Skeletal muscle tissue (tissue), 4 donors: Measurements from ENCODE around the gene PRDM16. TPM values are rescaled to one million over a fixed set of nuclear protein-coding genes. Genes with fewer than 3 reads are reported as not detected.

Experiments used
- H3K27ac ChIP-seq: one replicate; pipeline ENCODE4 v1.7.0; 2013; ENCODE audit warnings: mild to moderate bottlenecking, low read depth, low read length, inconsistent platforms
- H3K27me3 ChIP-seq, 3 donors: one replicate each; pipeline ENCODE4 v1.7.0; 2013; ENCODE audit warnings: low read length in 3 of 3; ENCODE audit not compliant: control insufficient read depth in 3 of 3, insufficient read depth in 3 of 3
- H3K36me3 ChIP-seq, 3 donors: one replicate each; pipeline ENCODE4 v1.7.0; 2013; ENCODE audit warnings: low read length in 3 of 3; ENCODE audit not compliant: control insufficient read depth in 3 of 3, insufficient read depth in 3 of 3
- H3K4me1 ChIP-seq, 3 donors: one replicate each; pipeline ENCODE4 v1.7.0; 2013; ENCODE audit warnings: low read length in 3 of 3, mild to moderate bottlenecking in 3 of 3; ENCODE audit not compliant: control insufficient read depth in 3 of 3, insufficient read depth in 3 of 3
- H3K4me3 ChIP-seq, 3 donors: one replicate each; pipeline ENCODE4 v1.7.0; 2013; ENCODE audit warnings: low read length in 3 of 3
- H3K9ac ChIP-seq, 3 donors: one replicate each; pipeline ENCODE4 v1.7.0; 2013; ENCODE audit warnings: low read length in 3 of 3, mild to moderate bottlenecking in 3 of 3, moderate library complexity in 2 of 3, low read depth in 1 of 3
- H3K9me3 ChIP-seq, 3 donors: one replicate each; pipeline ENCODE4 v1.7.0; 2013; ENCODE audit warnings: low read length in 3 of 3; ENCODE audit not compliant: control insufficient read depth in 3 of 3
- total RNA-seq: library from RNA; depleted of rRNA; stranded (reverse); fragments of >200 nt; gene quantifications from one replicate; pipeline ENCODE4 v1.2.3, GENCODE V29; 2014
- donor health status: Osteomylitis.

Gene PRDM16
- total RNA-seq, 1 donor from 2014 or later: 4.7 TPM

GRCh38 chr1:3142236-3142635 lies 73.2 kb downstream of the PRDM16 start:
- Histone ChIP-seq H3K27me3 (peaks cover 63 to 75% (median 68%) of the 10 kb centered on the region in 3 donors), H3K27ac (no peak overlapping the region), H3K4me1 (peaks cover 0 to 4% (median 0%) of the 10 kb centered on the region in 3 donors), H3K4me3 (no peak overlapping the region), H3K36me3 (no peaks in the 10 kb centered on the region), H3K9ac (no peak overlapping the region), H3K9me3 (no peaks in the 10 kb centered on the region)

GRCh38 chr1:3142751-3143150 lies 73.7 kb downstream of the PRDM16 start:
- peaks cover 59 to 70% (median 63%) of the 10 kb centered on the region in 3 donors for H3K27me3 ChIP-seq

GRCh38 chr1:3145532-3146325 lies 76.7 kb downstream of the PRDM16 start:
- peaks cover 37 to 59% (median 39%) of the 10 kb centered on the region in 3 donors for H3K27me3 ChIP-seq

More at GRCh38 chr1:3142751-3143150, 73.7 kb downstream of the PRDM16 start:
- Histone ChIP-seq H3K9me3 (no peaks in the 10 kb centered on the region), H3K4me1 (peaks cover 0 to 4% (median 0%) of the 10 kb centered on the region in 3 donors), H3K36me3 (no peaks in the 10 kb centered on the region), H3K4me3 (no peak overlapping the region), H3K27ac (no peak overlapping the region), H3K9ac (no peak overlapping the region)

GRCh38 chr1:3146458-3146857 lies 77.5 kb downstream of the PRDM16 start:
- no peaks in the 10 kb centered on the region for H3K9me3 ChIP-seq
- H3K4me3 ChIP-seq: no peak overlapping the region
- peaks cover 0 to 4% (median 0%) of the 10 kb centered on the region in 3 donors for H3K4me1 ChIP-seq
- H3K27me3 ChIP-seq: peaks cover 31 to 53% (median 38%) of the 10 kb centered on the region in 3 donors
- H3K9ac ChIP-seq: no peak overlapping the region
- no peak overlapping the region for H3K27ac ChIP-seq
- H3K36me3 ChIP-seq: no peaks in the 10 kb centered on the region

More at GRCh38 chr1:3145532-3146325, 76.7 kb downstream of the PRDM16 start:
- no peak overlapping the region for H3K27ac ChIP-seq
- H3K4me3 ChIP-seq: no peak overlapping the region
- no peaks in the 10 kb centered on the region for H3K9me3 ChIP-seq
- H3K4me1 ChIP-seq: peaks cover 0 to 4% (median 0%) of the 10 kb centered on the region in 3 donors
- H3K36me3 ChIP-seq: no peaks in the 10 kb centered on the region
- no peak overlapping the region for H3K9ac ChIP-seq

GRCh38 chr1:3146907-3147306 lies 77.9 kb downstream of the PRDM16 start:
- Histone ChIP-seq H3K9ac (no peak overlapping the region), H3K27me3 (peaks cover 26 to 48% (median 36%) of the 10 kb centered on the region in 3 donors), H3K4me1 (peaks cover 0 to 4% (median 0%) of the 10 kb centered on the region in 3 donors), H3K9me3 (no peaks in the 10 kb centered on the region), H3K4me3 (no peak overlapping the region), H3K27ac (no peak overlapping the region), H3K36me3 (no peaks in the 10 kb centered on the region)

GRCh38 chr1:3148171-3148570 lies 79.2 kb downstream of the PRDM16 start:
- Histone ChIP-seq H3K4me1 (peaks cover 0 to 4% (median 0%) of the 10 kb centered on the region in 3 donors), H3K4me3 (no peak overlapping the region), H3K9ac (no peak overlapping the region), H3K36me3 (no peaks in the 10 kb centered on the region), H3K27ac (no peak overlapping the region), H3K9me3 (no peaks in the 10 kb centered on the region), H3K27me3 (peaks cover 17 to 39% (median 27%) of the 10 kb centered on the region in 3 donors)

GRCh38 chr1:3149277-3149676 lies 80.3 kb downstream of the PRDM16 start:
- Histone ChIP-seq H3K9ac (no peak overlapping the region), H3K27ac (no peak overlapping the region), H3K9me3 (no peaks in the 10 kb centered on the region), H3K36me3 (no peaks in the 10 kb centered on the region), H3K4me1 (peaks cover 0 to 4% (median 0%) of the 10 kb centered on the region in 3 donors), H3K4me3 (no peak overlapping the region), H3K27me3 (peaks cover 15 to 42% (median 31%) of the 10 kb centered on the region in 3 donors)

GRCh38 chr1:3151456-3151855 lies 82.5 kb downstream of the PRDM16 start:
- Histone ChIP-seq H3K9me3 (no peaks in the 10 kb centered on the region), H3K9ac (no peak overlapping the region), H3K36me3 (no peaks in the 10 kb centered on the region), H3K27me3 (peaks cover 21 to 38% (median 37%) of the 10 kb centered on the region in 3 donors), H3K27ac (no peak overlapping the region), H3K4me3 (no peak overlapping the region), H3K4me1 (no peaks in the 10 kb centered on the region)

GRCh38 chr1:3152143-3152542 lies 83.1 kb downstream of the PRDM16 start:
- no peaks in the 10 kb centered on the region for H3K36me3 ChIP-seq
- H3K27ac ChIP-seq: no peak overlapping the region
- no peak overlapping the region for H3K4me3 ChIP-seq
- H3K4me1 ChIP-seq: no peaks in the 10 kb centered on the region
- H3K27me3 ChIP-seq: peaks cover 24 to 42% (median 40%) of the 10 kb centered on the region in 3 donors
- no peak overlapping the region for H3K9ac ChIP-seq
- no peaks in the 10 kb centered on the region for H3K9me3 ChIP-seq

GRCh38 chr1:3153197-3153596 lies 84.2 kb downstream of the PRDM16 start:
- Histone ChIP-seq H3K36me3 (no peaks in the 10 kb centered on the region), H3K9me3 (no peaks in the 10 kb centered on the region), H3K27me3 (peaks cover 23 to 40% (median 40%) of the 10 kb centered on the region in 3 donors), H3K9ac (no peak overlapping the region), H3K4me3 (no peak overlapping the region), H3K4me1 (no peaks in the 10 kb centered on the region), H3K27ac (no peak overlapping the region)
